NCI-H524 (cell line): ENCODE measurements around the gene CRP.
"Not testable (repeated sequence)": the region's sequence is repeated elsewhere in the genome, so short reads cannot be mapped to it uniquely, and the experiment has no call there.

Source experiments
- DNase-seq, 2 experiments: peaks; one replicate each; lab custom pipeline; 2025; lab: John Stamatoyannopoulos, UW

Gene CRP

DNA sequence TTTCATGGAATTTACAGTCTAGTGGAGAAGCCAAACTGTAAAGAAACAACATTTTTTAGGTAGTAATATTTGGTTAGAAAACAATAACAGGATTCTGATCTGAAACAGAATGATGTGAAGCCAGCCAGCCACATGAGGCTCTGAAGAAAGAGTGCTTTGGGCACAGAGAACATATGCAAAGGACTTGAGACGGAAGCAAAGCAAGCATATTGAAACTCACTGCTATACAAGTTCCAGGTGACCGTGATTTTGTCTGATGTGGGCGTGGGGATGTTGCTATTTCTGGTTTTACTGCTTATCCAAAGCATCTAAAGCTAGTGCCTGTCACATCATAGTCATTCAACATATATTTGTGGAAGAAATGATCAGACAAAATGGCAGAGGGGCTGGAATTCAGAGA is 14.7 kb downstream of the CRP start:
- DNase-seq: no peak

DNA sequence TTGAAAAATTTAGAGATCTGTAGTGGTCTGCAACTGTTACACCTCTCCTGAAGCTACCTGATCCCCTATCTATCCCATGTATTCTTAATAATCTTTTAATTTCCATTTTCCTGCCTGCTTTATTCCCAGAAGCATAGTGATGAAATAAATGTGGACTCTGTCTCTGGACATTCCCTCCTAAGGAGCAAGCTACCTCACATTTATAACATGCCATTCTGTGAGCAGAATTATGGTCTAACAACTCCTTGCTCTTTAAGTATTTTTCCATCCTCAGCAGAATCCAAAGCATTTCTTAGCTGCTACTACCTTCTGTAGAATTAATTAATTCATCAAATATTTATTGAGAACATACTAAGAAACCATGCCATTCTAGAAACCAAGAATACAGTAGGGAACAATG is 15.1 kb downstream of the CRP start:
- DNase-seq: no peak

DNA sequence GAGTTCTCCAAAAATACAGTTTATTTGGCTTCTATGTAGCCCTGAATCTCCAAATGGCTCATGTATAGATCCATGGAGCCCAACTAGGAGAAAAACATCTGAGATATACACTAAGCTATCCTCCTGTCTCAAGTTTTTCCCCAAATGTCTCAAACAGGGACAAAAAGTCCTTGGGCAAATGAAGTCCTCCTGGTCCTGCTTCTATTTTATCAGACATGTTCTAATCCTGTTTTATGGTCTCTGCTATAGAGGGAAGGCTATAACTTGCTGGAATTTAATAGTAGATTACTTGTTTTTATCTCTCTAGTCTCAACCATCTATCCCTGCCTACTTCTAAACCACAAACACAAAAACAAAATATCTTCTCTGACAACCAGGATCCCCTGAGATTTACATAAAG is 26.9 kb downstream of the CRP start:
- no peak for DNase-seq

DNA sequence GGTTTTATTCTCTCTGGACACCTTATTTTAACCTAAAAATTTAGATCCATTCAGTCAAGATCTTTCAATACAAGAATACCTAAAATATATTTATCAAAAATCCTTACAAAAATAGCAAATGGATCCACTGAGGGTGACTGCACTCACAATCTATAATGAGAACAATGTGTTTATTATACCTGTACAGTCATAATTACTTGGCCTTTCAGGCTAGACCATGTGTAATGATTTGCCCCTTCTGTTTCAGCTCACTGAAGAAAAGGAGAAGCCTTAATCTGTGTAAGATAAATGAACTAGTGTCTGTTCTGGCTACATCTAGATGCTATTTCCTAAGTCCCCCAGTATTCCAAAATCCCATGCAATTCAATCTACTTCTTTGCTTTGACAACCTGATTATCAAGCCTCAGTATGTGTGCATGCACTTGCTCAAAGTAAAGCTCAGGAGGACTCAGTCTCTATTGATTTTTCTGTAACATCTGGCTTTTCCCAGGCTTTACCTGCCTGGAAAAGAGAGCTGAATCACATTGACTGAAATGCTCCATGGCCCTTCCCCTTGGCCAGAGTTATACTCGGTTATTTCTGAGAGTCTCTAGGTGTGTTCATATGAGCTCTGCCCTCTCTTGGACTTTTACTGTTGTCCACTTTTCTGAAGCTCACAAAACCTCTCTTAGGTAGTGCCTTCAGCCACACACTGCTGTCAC is 27.6 kb downstream of the CRP start:
- DNase-seq: no peak

DNA sequence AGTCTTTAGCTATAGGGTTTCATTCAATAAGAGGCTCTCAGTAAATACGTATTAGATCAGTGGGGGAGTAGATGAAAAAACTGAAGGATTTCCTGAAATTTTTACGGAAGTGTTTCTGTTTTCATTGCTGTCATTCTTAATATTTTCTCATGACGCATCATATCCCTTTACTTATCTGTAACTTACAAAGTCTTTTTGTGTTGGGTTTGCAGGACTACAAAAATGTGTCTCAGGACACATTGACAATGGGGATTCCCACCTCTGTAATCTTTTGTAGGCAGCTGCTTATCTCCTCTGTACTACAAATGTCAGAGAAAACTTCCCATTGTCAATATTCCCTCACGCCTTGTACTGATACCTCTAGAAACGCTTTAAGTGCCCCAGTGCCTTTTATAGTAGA is 35.5 kb downstream of the CRP start:
- DNase-seq: no peak

DNA sequence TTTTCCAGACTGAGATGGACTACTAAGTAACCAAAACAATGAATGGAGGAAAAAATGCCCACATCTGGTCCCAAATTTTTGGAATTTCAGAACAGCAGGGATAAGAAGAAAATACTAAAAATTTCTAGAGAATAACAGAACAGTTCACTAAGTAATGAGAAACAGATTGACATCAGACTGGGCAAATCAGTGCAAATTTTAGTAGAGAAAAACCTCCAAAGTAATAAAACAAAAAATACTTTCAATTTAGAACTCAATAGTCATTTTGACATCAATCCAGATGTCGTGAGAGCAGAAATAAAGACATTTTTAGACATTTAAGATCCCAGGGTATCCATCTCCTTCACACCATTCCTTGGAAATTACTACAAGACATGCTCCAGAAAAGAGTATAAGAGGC is 39.3 kb downstream of the CRP start:
- DNase-seq: no peak

DNA sequence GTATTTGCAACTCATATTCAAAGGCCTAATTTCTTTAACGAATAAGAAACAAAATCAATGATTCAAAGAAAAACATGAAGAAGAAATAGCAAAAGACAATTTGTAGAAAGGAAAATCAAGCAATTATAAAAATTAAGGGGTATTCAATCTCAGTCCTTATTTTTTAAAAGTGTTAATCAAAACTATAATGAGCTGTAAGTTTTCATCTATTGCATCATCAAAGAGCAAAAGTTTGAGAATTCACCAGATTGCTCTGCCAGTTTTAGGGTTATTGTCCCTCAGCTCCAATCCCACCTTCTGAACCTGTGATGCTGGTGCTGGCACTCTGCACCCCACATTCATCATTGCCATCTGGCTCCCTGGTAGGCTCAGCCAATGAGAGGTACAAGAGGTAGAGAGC is 42.0 kb downstream of the CRP start:
- DNase-seq: not testable (repeated sequence)

DNA sequence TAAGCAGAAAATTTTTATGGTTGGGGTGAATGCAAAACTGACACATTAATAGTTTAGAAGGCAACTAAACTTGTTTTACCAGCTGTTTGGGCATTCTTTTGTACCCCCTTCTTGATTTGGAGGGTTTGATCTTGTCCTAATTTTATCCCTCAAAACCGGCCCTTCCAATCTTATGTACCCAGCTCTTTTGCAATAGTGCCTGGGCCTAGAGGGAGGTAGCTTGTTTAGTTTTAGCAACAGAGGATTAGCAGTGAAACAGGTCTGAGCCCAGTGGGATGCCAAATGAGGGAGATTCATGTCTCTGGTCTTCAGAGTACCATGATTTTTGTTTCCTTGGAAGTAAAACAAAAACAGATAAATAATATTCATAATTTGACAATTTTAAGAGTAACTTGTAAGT is 45.1 kb downstream of the CRP start:
- no peak for DNase-seq

DNA sequence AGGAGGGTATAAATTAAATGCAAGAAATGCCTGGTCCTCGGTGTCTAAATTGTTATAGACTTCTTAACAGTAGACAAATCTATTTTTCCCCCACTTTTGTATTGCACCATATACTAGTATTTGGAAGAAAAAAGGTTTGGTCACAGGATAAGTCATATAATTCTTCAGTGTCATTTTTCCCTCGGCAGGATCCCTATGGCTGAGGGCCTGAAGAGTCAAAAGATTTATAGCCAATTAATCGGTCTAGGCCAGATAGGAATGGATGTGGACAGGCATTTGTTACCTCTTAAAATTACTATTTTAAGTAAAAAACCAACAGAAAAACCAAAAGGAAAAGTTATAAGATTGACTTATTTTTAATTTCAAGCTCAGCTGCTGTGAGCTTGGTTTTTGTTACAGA is 45.6 kb downstream of the CRP start:
- DNase-seq: no peak

DNA sequence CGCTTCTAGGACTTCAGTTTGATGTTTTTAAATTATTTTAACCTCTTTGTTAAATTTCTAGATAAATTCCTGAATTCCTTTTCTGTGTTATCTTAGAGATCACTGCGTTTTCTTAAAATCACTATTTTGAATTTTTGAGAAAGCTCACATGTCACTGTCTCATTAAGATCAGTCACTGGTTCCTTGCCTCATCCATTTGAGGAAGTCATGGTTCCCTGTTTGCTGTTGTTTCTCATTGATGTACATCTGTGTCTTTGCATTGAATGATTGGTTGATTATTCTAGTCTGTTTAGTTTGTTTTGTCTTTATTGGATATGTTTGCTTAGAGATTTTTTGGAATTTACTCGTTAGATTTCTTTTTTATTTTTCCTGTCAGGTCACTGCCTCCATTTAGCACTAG is 50.1 kb downstream of the CRP start:
- DNase-seq: no peak

DNA sequence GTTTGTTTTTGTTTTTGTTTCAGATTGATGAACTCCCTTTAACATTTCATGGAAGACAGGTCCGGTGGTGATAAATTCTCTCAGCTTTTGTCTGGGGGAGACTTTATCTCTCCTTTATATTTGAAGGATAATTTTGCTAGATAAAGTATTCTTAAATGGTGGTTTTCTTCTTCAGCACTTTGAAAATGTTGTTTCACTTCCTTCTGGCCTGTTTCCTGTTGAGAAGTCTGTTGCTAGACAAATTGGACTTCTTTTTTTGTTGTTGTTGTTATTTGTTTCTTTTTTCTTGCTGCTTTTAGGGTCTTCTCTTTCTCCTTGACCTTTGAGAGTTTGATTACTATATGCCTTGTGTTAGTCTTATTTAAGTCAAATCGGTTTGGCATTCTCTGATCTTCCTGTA is 50.8 kb downstream of the CRP start:
- no peak for DNase-seq
